ENCODE data around the gene ANGPTL2. TPM values are rescaled to one million over a fixed set of nuclear protein-coding genes. Genes with fewer than 3 reads are reported as not detected.

The ANGPTL2 gene
- total and polyA plus RNA-seq, 7 donors: 8.9 to 208 (median 15.0) TPM

DNA sequence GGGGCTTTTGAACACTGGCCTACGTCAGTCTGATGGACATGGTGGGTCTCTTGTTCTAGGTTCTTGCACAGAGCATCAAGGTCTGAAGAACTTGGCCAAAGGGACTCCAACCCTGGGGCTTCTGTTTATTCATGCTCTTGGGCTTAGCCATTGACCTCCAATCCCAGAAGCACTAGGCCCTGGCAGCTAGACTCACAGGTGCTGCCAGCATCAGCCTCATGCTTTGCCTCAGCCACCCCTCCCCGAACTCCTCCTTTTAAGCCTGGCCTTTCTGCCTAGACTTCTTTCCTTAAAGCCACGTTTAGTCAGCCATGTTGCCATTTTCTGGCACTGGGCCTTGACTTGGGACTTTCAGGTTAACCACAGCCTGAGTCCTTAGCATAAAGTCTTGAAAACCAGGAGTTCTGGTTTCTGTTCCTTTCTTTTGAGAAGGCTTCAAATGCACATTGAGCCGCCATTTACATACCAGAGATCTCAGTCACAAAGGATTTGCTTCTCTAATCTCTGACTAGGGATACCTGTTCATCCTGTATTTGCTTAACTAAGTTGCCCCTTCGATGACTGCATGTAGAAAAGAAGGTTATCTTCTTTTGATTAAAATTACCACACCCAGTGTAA is 54.7 kb downstream of the ANGPTL2 start:
- H3K27me3 ChIP-seq (ENCODE audit: insufficient read depth in 3 of 3, low read length in 2 of 3): no peaks in the 10 kb centered on the region
- ATAC-seq: no peak
- 91 to 95% (median 93%) methylated on average over 5 of the region's 5 CpGs for WGBS, 3 donors
- TF ChIP-seq, protein P1, sequence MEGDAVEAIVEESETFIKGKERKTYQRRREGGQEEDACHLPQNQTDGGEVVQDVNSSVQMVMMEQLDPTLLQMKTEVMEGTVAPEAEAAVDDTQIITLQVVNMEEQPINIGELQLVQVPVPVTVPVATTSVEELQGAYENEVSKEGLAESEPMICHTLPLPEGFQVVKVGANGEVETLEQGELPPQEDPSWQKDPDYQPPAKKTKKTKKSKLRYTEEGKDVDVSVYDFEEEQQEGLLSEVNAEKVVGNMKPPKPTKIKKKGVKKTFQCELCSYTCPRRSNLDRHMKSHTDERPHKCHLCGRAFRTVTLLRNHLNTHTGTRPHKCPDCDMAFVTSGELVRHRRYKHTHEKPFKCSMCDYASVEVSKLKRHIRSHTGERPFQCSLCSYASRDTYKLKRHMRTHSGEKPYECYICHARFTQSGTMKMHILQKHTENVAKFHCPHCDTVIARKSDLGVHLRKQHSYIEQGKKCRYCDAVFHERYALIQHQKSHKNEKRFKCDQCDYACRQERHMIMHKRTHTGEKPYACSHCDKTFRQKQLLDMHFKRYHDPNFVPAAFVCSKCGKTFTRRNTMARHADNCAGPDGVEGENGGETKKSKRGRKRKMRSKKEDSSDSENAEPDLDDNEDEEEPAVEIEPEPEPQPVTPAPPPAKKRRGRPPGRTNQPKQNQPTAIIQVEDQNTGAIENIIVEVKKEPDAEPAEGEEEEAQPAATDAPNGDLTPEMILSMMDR (IDR thresholded peaks at IDR 0.05): no peak
- DNase-seq: no peak
- H3K36me3 ChIP-seq (ENCODE audit: insufficient read depth in 1 of 2, low read depth in 1 of 2): peaks cover 0 to 5% of the 10 kb centered on the region in 2 donors
- no peak overlapping the region for H3K4me3 ChIP-seq
- H3K4me1 ChIP-seq: no peaks in the 10 kb centered on the region
- intact Hi-C loops (cut with DNase I): no loop called here
- no peak overlapping the region for H3K27ac ChIP-seq
- peaks cover 5% of the 10 kb centered on the region for H3K9me3 ChIP-seq

DNA sequence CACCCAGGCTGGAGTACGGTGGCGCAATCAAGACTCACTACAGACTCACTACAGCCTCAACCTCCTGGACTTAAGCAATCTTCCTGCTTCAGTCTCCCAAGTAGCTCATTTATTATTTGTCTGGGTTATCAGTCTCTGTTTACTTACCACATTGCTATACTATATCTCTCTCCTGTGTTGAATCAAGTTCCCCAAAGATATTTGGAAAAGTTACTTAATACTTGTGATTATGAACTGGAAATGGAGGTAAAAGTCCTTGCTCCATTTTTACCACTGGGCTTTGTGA is 55.6 kb downstream of the ANGPTL2 start:
- Histone ChIP-seq H3K27ac (no peak overlapping the region), H3K36me3 (ENCODE audit: insufficient read depth in 1 of 2, low read depth in 1 of 2) (peaks cover 0 to 5% of the 10 kb centered on the region in 2 donors), H3K27me3 (ENCODE audit: insufficient read depth in 3 of 3, low read length in 2 of 3) (no peaks in the 10 kb centered on the region), H3K4me3 (no peak overlapping the region), H3K9me3 (peaks cover 4% of the 10 kb centered on the region), H3K4me1 (no peaks in the 10 kb centered on the region)
- 96 to 100% (median 96%) methylated on average over 2 of the region's 2 CpGs for WGBS, 3 donors
- ATAC-seq: no peak
- DNase-seq: no peak
- TF ChIP-seq, protein P1 (IDR thresholded peaks at IDR 0.05): no peak
- intact Hi-C loops (cut with DNase I): no loop called here

GRCh38 chr9:127066060-127066850 is 56.2 kb downstream of the ANGPTL2 start:
- Histone ChIP-seq H3K27ac (no peak overlapping the region), H3K9me3 (no peaks in the 10 kb centered on the region), H3K27me3 (ENCODE audit: insufficient read depth in 3 of 3, low read length in 2 of 3) (no peaks in the 10 kb centered on the region), H3K4me3 (no peak overlapping the region), H3K4me1 (no peaks in the 10 kb centered on the region), H3K36me3 (ENCODE audit: insufficient read depth in 1 of 2, low read depth in 1 of 2) (peaks cover 0 to 5% of the 10 kb centered on the region in 2 donors)
- intact Hi-C loops (cut with DNase I): no loop called here
- ATAC-seq (no peak), DNase-seq (no peak)
- WGBS, 3 donors: 92 to 96% (median 95%) methylated on average over 9 of the region's 9 CpGs
- TF ChIP-seq, protein P1 (IDR thresholded peaks at IDR 0.05): no peak

- H3K27me3 ChIP-seq (ENCODE audit: insufficient read depth in 3 of 3, low read length in 2 of 3): no peaks in the 10 kb centered on the region
- H3K4me3 ChIP-seq: no peak overlapping the region
- WGBS, 3 donors: 62 to 65% (median 64%) methylated on average over 1 of the region's 1 CpG
- ATAC-seq: no peak
- TF ChIP-seq, protein P1 (IDR thresholded peaks at IDR 0.05): no peak
- H3K9me3 ChIP-seq: no peaks in the 10 kb centered on the region
- H3K27ac ChIP-seq: no peak overlapping the region
- peaks cover 0 to 5% of the 10 kb centered on the region in 2 donors for H3K36me3 ChIP-seq (ENCODE audit: insufficient read depth in 1 of 2, low read depth in 1 of 2)
- no peaks in the 10 kb centered on the region for H3K4me1 ChIP-seq
- no peak for DNase-seq
- intact Hi-C loops (cut with DNase I): no loop called here
These were observed 56.8 kb downstream of the ANGPTL2 start for GRCh38 chr9:127065592-127065991.

Measured in psoas muscle (tissue), 8 donors.